HG03565 (cell line): ENCODE measurements around the gene RNASE9.
"Not testable (repeated sequence)": the region's sequence is repeated elsewhere in the genome, so short reads cannot be mapped to it uniquely, and the experiment has no call there.

Source experiments
- ATAC-seq: cut with Tn5 transposase; IDR thresholded peaks from one replicate; pipeline ENCODE4 v1.9.1; 2021; ENCODE audit warnings: mild to moderate bottlenecking, moderate library complexity; ENCODE audit not compliant: unreplicated experiment

Gene RNASE9

GRCh38 chr14:20524027-20524426 lies 36.8 kb downstream of the RNASE9 start:
- no peak for ATAC-seq

GRCh38 chr14:20522332-20522731 lies 38.5 kb downstream of the RNASE9 start:
- no peak for ATAC-seq

GRCh38 chr14:20516921-20517320 lies 43.9 kb downstream of the RNASE9 start:
- no peak for ATAC-seq

- ATAC-seq, result no peak
Measured at GRCh38 chr14:20515846-20516245, 45.0 kb downstream of the RNASE9 start.

GRCh38 chr14:20512177-20512905 lies 48.5 kb downstream of the RNASE9 start:
- ATAC-seq, result no peak

GRCh38 chr14:20508367-20508766 lies 52.5 kb downstream of the RNASE9 start:
- no peak for ATAC-seq

GRCh38 chr14:20507537-20507936 lies 53.3 kb downstream of the RNASE9 start:
- not testable (repeated sequence) for ATAC-seq

- not testable (repeated sequence) for ATAC-seq
Measured at GRCh38 chr14:20506752-20507151, 54.1 kb downstream of the RNASE9 start.

- ATAC-seq, result not testable (repeated sequence)
Measured at GRCh38 chr14:20506276-20506675, 54.6 kb downstream of the RNASE9 start.
